HG02759 (cell line): ENCODE measurements around the gene TTLL11.
A peak's percentile ranks its signal among the peaks of the same experiment; 100 is the strongest.

Experiments
- ATAC-seq: cut with Tn5 transposase; IDR thresholded peaks from one replicate; pipeline ENCODE4 v1.9.1; 2021; ENCODE audit warnings: mild to moderate bottlenecking, moderate library complexity; ENCODE audit not compliant: unreplicated experiment

The TTLL11 gene

DNA sequence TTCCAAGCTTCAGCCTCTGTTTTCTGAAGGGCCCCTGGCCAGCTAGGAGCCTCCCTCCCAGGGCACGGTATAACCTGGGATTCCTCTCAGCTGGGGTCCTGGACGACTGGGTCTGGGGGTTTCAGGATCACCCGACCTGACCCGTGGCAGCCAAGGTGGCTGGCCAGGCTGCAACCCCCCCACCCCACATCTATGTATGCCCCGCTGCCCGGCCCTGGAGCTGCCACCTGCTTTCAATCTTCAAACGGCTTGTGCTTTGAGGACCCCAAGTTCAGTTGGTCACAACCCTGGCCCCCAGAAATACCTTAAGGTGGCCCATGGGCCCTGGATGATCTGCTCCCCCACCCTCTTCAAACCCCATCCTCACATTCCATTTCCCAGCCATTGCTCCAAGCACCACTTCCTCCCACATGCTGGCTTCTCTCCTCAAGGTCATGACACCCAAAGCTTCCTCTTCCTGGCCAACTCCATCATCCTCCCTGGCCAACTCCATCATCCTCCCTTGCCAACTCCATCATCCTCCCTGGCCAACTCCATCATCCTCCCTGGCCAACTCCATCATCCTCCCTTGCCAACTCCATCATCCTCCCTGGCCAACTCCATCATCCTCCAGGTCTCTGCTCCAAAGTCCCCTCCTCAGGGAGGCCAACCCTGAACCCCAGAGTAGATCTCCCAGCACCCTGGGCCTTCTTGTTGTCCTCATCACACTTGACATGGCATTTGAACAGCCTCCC is 17.2 kb upstream of the TTLL11 start:
- no peak for ATAC-seq

DNA sequence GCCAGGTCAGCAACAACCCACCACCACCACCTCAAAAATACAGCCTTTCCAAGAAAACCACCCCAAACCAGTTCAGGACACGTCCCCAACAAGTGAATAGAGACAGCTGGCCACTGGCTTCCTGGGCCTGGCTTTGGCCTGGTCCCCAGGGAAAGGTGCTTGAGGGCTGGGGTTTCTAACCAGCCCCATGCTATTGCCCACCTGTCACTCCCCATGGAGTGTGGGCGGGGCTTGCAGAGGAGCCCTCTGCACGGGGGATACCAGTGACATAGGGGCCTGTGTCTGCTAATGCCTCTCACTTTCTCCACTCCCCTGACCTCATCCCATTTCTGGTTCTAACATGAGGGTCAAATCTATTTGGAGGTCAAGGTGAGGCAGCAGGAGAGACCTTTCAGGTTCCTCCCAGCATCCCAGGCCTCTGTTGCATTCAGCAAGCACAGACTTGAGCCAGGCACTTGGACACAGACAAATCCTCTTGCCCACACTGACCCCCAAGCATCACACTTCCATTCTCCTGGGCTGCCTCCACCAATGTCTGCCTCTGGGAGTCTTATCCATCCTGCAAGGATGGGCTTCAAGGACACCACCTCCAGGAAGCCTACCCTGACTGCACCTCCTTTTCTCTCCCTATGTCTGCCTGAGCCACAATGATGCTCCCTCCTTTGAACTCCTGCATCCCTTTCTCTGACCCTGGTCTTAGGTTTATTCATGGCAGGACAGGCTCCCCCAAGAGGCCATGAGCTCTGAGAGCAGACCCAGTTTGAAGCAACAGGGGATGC is 16.1 kb upstream of the TTLL11 start:
- ATAC-seq = no peak

- no peak for ATAC-seq
Measured at GRCh38 chr9:122107291-122107805, 14.2 kb upstream of the TTLL11 start.

DNA sequence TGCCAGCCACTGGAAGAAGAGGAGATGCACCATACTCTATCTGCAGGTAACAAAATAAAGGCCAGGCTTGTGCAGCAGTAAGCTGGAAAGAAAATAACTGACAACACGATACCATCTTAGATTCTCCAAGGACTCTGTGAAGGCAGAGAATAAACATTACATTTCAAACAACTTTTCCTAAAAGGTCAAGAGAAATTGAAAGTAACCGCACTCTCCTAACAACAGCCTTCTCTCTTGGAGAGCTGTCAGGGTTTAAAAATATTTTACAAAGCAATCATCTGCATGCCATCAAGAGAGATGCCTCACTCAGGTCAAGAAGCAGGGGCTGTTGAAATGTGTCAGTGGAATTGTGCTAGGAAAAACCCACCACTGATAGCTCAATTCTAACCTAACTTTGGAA is 13.5 kb upstream of the TTLL11 start:
- ATAC-seq = no peak

DNA sequence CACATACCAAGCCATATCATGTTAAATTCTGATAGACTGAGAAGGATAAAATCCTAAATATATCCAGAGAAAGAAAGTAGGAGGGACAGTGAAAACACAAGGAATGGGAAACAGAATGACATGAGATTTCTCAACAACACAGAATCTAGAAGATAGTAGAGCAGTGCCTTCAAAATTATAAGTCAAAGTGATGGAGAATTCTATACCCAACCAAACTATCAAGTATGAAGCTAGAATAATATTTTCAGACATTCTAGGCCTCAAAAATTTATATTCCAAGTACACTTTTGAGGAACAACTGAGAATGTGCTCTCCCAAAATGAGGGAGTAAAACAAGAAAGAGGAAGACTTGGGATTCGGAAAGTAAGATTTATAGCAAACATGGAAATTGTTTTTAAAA is 10.9 kb upstream of the TTLL11 start:
- no peak for ATAC-seq

DNA sequence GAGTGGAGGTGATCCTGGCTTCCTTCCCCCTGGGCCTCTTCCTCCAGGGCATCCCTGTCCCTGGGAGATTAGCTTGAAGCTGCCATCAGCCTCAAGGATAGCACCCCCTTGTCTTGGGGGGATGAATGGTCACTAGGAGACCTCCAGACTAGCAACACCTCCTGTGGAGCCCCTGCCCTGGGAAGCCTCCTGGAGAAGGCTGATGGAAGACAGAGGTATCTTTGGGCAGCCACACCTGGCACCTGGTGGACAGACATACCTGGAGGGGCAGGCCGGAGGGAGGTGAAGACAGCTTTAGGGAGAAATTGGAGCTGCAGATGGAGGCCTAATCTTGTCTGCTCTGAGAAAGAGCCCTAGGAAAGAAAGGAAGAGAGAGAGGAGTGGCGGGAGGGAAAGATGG is 9.0 kb upstream of the TTLL11 start:
- ATAC-seq = no peak

GRCh38 chr9:122100756-122101155 is 7.6 kb upstream of the TTLL11 start:
- no peak for ATAC-seq

DNA sequence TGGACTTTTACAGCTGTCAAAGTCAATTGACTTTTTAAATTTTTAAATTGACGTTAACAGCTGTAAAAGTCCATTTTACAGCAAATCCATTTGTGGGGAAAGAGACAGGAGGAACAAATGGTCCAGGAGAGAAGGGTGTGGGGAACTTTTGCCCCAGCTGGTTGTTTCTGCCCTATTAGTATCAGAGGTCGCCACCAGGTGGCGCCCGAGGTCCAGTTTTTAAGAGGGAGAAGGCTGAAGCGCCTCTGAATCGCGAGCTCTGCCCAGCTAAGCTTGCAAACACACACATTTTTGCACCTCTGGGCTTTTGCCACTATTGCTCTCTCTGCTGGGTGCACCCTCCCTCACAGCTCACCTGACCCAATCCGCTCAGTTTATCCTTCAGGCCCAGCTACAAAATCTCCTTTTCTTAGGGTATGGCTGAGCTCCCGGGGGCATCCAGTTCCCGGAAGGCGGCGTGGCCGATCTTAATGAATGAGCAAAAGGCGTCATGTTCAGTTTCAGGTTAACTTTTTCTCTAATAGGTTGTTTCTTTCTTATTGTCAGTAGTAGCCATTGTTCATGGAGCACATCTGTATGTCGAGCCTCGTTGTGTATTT is 6.3 kb upstream of the TTLL11 start:
- ATAC-seq = peak; percentile 76

DNA sequence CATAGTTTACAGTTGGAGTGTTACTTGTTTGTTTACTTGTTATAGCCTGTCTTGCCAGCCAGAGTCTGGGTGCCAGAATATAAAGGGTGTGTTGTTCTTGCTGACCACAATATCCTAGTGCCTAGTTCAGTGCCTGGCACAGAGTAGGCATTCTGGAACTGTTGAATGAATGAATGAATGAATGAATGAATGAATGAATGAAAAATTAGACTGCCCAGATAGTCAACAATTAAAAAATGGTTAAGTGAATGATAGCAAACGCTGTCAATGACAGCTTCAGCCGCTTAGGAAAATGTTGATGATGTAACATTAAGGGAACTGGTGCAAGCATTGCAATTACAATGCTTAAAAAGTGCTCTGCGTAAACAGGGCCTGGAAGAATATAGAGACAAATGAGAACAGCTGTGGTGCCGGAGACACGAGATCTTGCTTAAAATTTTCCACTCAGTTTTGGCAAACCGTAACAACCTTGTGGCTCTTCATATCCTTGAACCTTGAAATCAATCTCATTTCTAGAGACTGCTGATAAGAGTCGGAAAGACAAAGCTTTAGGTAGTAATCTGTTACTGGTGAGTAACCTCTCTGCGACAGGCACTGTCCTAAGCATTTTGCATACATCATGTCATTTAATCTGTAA is 4.7 kb upstream of the TTLL11 start:
- ATAC-seq = no peak

DNA sequence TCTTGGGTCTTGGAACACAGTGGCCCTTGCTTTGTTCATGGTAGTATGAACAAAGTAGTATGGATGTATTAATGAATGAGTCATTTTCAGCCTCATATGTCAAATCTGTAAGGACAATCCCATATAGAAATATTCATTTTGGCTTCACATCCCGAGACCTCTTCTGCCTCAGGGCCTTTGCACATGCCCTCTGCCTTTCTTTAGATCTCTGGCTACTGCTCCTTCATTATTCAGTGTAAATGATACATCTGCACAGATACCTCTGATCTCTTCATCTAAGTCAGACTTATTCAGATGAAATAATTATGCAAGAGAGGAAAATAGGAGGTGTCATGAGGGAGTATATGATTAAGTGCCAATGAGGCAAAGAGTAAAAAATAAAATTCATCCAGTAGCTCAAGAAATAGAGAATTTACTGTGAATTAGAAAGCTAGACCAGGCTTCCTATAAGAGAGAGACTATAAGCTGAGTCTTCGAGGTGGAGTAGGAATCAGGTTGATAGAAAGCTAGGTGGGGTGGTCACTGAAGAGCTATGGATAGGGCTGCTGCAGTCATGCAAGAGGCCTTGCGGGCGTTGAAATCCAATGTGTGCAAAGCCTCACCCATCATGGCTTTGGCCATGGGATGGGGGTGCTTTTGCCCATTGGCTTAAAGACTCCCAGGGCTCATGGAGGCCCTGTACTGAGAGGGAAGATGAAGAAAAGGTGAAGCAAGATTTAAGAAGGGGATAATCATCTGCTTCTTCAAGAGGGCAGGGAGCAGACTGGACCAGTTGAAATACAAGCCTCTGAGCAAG is 3.7 kb upstream of the TTLL11 start:
- no peak for ATAC-seq

DNA sequence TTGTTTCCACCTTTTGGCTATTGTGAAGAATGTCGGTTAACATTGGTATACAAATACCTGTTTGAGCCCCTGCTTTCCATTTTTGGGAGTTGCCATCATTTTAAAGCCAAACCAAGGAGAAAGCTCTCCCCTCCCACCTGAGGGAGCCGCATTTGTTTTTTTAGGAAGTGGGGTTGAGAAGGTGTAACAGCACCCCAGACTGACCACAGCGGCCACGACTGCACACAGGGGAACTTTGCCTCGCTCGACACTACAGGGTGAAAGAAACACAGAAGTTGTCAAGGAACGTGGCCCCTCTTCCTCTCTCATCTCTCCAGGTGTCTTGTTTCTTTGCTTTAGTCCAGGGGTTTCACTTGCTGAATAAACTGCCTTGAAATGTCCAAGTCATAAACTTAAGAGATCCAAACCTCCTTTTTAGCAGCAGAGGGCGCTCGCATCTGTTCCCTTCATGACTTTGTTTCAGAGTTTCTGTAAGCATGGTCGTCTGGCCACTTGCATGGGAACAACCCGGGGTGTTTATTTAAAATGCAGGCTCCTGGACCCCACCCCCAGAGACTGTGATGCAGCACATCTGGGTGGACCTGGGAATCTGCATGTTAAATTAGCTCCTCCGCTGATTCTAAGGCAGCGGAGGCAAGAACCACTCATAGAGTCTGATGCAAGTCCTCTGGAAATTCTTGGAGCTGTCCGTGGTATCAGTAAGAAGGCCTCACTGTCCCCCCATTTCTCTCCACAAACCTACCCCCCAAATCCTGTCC is 2.1 kb upstream of the TTLL11 start:
- no peak for ATAC-seq

- no peak for ATAC-seq
Measured at GRCh38 chr9:122091682-122092592, 1.2 kb downstream of the TTLL11 start.

DNA sequence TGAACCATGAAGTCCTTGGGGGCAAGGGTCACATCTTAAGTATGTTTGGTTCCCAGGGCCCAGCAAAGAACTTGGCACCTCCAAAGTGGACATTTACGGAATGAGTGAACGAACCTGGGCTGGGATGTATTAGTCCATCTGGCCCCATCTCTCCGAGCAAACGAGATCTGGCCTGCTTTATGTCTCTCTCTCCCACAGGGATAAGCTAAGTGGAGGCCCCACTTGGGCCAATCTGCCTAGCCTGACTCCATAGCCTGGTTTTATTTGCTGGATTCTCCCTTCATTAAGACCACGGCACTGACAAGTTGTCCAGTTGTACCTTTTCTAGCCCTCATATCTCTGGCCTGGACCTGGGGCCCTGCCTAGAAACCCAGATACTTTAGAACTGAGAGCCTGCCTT is 2.1 kb downstream of the TTLL11 start:
- ATAC-seq = no peak

DNA sequence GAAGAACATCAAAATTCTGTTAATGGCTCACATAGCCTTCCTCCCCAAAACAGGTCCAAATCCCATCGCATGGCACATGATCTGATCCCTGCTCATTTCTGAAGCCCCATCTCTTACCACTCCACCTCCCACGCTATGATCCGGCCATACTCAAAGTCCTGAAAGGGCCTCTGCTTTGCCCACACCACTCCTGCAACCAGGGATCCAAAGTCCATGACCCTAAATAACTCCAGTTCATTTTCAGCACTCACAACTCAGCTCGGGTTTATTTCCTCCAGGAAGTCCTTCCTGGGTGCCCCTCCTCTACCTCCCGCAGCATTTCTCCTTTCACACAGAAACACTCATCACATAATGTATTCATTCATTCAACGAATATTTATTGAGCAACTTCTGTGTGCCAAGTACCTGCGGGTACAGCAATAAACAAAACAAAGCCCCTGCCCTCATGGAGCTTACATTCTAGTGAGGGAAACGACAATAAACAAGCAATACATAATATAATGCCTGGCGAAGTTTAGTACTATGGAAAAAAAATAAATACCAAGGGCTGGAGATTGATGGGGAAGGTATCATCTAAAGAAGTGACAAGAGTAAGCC is 2.7 kb downstream of the TTLL11 start:
- ATAC-seq = no peak

- no peak for ATAC-seq
Measured at GRCh38 chr9:122088880-122089706, 4.0 kb downstream of the TTLL11 start.

- ATAC-seq = no peak
Measured at GRCh38 chr9:122087406-122088200, 5.5 kb downstream of the TTLL11 start.

- ATAC-seq = no peak
Measured at GRCh38 chr9:122086873-122087272, 6.2 kb downstream of the TTLL11 start.
